Transverse colon (tissue), 4 donors: ENCODE measurements around the gene ERC2. TPM values are rescaled to one million over a fixed set of nuclear protein-coding genes. Genes with fewer than 3 reads are reported as not detected.

Source experiments
- DNase-seq: peaks from one replicate; pipeline ENCODE4 v3.0.0-alpha.2; 2019
- H3K27ac ChIP-seq, 4 donors: fragments of 200-600 bp; sonication (generic); 2 replicates each; pipeline ENCODE4 v1.5.1; 2016 to 2018; ENCODE audit warnings: inconsistent platforms in 4 of 4
- H3K27me3 ChIP-seq: fragments of 200-600 bp; sonication (generic); 2 replicates; pipeline ENCODE4 v1.5.1; 2017; ENCODE audit warnings: inconsistent platforms
- H3K36me3 ChIP-seq, 4 donors: fragments of 200-600 bp; sonication (generic); 2 replicates each; pipeline ENCODE4 v1.5.1; 2017 to 2019; ENCODE audit warnings: inconsistent platforms in 4 of 4
- H3K4me1 ChIP-seq, 4 donors: fragments of 200-600 bp; sonication (generic); 2 replicates each; pipeline ENCODE4 v1.5.1; 2017 to 2020; ENCODE audit warnings: inconsistent platforms in 4 of 4
- H3K4me3 ChIP-seq, 4 donors: fragments of 200-600 bp; sonication (generic); 1 replicate in 1 of 4; 2 replicates in 3 of 4; pipeline versions ENCODE4 v1.5.1 to v1.6.1; 2017 to 2019; ENCODE audit warnings: inconsistent platforms in 4 of 4
- H3K9me3 ChIP-seq, 2 donors: fragments of 200-600 bp; sonication (generic); 2 replicates each; pipeline ENCODE4 v1.5.1; 2017 to 2019; ENCODE audit warnings: inconsistent platforms in 2 of 2
- EP300 ChIP-seq: sonication (generic); formaldehyde crosslinking; IDR thresholded peaks from one replicate; pipeline ENCODE4 v1.6.1; 2017; ENCODE audit warnings: antibody characterized with exemption, low read depth
- POLR2A ChIP-seq: fragments of 450-650 bp; IDR thresholded peaks from one replicate; pipeline ENCODE4 v1.6.1; 2016; ENCODE audit warnings: antibody characterized with exemption, mild to moderate bottlenecking, moderate library complexity
- POLR2AphosphoS5 ChIP-seq, 3 donors: sonication (generic); formaldehyde crosslinking; IDR thresholded peaks; one replicate each; pipeline ENCODE4 v1.6.1; 2016; ENCODE audit warnings: antibody characterized with exemption in 3 of 3
- WGBS, 2 donors: methylation state at CpG; one replicate each; pipeline ENCODE4 v1.1.5; 2018; ENCODE audit warnings: low coverage in 1 of 2; 5-methylcytosine and 5-hydroxymethylcytosine counted together
- in situ Hi-C, 4 donors: fragments of 200-750 bp; cut with MboI; loops; one replicate each; pipeline versions ENCODE4 v1.15.0 to v1.15.1; 2017; ENCODE audit warnings: low sequenced_read_pairs in 3 of 4, low pct_ligation_motif_present in 1 of 4, low pct_unique_long_range_greater_than_20kb in 1 of 4
- intact Hi-C: fragments of 100-400 bp; cut with DNase I; formaldehyde crosslinking; loops from one replicate; pipeline ENCODE4 v1.15.1; 2023; ENCODE audit warnings: low total_unique reads
- total RNA-seq, 4 donors: library from RNA; depleted of rRNA; stranded (reverse); fragments of >200 nt; gene quantifications; one replicate each; pipeline ENCODE4 v1.1.0, GENCODE V29; 2016
- TF ChIP-seq, protein P1 (sequence below), 5 experiments: fragments of 200-600 bp in 3 of 5; fragments of 450-650 bp in 2 of 5; sonication (generic) in 3 of 5; IDR thresholded peaks; 1 replicate in 2 of 5; 2 replicates in 3 of 5; pipeline ENCODE4 v1.5.1; 2016 to 2017; ENCODE audit warnings: antibody characterized with exemption in 5 of 5, inconsistent platforms in 3 of 5, mild to moderate bottlenecking in 2 of 5, moderate library complexity in 1 of 5

The ERC2 gene
- total RNA-seq, 4 donors from 2014 or later = 0.41 to 1.3 TPM; not detected in 2

GRCh38 chr3:55719006-55719405 is 749.3 kb downstream of the ERC2 start:
- no peak overlapping the region for H3K4me3 ChIP-seq
- DNase-seq = no peak
- intact Hi-C loops (no loop called here), in situ Hi-C loops (no loop called here)
- no peaks in the 10 kb centered on the region for H3K4me1 ChIP-seq
- no peaks in the 10 kb centered on the region for H3K27me3 ChIP-seq
- TF ChIP-seq, protein P1, sequence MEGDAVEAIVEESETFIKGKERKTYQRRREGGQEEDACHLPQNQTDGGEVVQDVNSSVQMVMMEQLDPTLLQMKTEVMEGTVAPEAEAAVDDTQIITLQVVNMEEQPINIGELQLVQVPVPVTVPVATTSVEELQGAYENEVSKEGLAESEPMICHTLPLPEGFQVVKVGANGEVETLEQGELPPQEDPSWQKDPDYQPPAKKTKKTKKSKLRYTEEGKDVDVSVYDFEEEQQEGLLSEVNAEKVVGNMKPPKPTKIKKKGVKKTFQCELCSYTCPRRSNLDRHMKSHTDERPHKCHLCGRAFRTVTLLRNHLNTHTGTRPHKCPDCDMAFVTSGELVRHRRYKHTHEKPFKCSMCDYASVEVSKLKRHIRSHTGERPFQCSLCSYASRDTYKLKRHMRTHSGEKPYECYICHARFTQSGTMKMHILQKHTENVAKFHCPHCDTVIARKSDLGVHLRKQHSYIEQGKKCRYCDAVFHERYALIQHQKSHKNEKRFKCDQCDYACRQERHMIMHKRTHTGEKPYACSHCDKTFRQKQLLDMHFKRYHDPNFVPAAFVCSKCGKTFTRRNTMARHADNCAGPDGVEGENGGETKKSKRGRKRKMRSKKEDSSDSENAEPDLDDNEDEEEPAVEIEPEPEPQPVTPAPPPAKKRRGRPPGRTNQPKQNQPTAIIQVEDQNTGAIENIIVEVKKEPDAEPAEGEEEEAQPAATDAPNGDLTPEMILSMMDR (IDR thresholded peaks at IDR 0.05) = no peak
- TF ChIP-seq POLR2A = no peak
- TF ChIP-seq EP300 = no peak
- TF ChIP-seq POLR2AphosphoS5 (IDR thresholded peaks at IDR 0.05) = no peak
- H3K27ac ChIP-seq = no peak overlapping the region
- H3K9me3 ChIP-seq = no peaks in the 10 kb centered on the region
- 67 to 71% methylated on average over 3 of the region's 3 CpGs for WGBS, 2 donors
- H3K36me3 ChIP-seq = no peaks in the 10 kb centered on the region

DNA sequence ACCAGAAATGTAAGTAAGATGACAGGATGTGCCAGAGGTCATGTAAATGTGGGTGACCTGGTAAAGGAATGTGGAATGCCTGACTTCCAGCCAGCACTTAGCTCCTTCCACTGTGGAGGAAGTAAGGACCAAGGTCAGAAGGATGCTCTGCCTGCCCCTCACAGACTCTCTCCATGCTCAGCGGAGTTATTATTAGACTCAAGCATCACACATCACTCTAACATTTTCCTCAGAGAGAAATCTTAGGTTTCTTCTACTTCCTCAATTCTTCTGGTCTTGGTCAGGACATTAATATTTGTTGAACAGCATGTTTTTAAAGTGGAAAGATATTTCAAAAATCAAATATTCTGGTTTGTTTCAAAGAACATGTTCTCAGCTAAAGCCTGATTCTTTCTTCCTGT is 749.7 kb downstream of the ERC2 start:
- WGBS, 2 donors = 58 to 74% methylated on average over 1 of the region's 1 CpG

GRCh38 chr3:55718074-55718473 is 750.2 kb downstream of the ERC2 start:
- no peak overlapping the region for H3K4me3 ChIP-seq
- no peaks in the 10 kb centered on the region for H3K27me3 ChIP-seq
- 85 to 91% methylated on average over 4 of the region's 4 CpGs for WGBS, 2 donors
- H3K4me1 ChIP-seq = no peaks in the 10 kb centered on the region
- no peaks in the 10 kb centered on the region for H3K36me3 ChIP-seq
- no peak for DNase-seq
- TF ChIP-seq POLR2A (no peak), EP300 (no peak), POLR2AphosphoS5 (IDR thresholded peaks at IDR 0.05) (no peak)
- TF ChIP-seq, protein P1 (IDR thresholded peaks at IDR 0.05) = no peak
- in situ Hi-C loops = no loop called here
- intact Hi-C loops = no loop called here
- H3K27ac ChIP-seq = no peak overlapping the region
- H3K9me3 ChIP-seq = no peaks in the 10 kb centered on the region

More for the DNA sequence above, 749.7 kb downstream of the ERC2 start:
- no peak for DNase-seq
- no peaks in the 10 kb centered on the region for H3K9me3 ChIP-seq
- H3K4me3 ChIP-seq = no peak overlapping the region
- no peaks in the 10 kb centered on the region for H3K4me1 ChIP-seq
- in situ Hi-C loops (no loop called here), intact Hi-C loops (no loop called here)
- no peaks in the 10 kb centered on the region for H3K27me3 ChIP-seq
- no peak overlapping the region for H3K27ac ChIP-seq
- TF ChIP-seq POLR2AphosphoS5 (IDR thresholded peaks at IDR 0.05) (no peak), EP300 (no peak), POLR2A (no peak)
- TF ChIP-seq, protein P1 (IDR thresholded peaks at IDR 0.05) = no peak
- no peaks in the 10 kb centered on the region for H3K36me3 ChIP-seq

DNA sequence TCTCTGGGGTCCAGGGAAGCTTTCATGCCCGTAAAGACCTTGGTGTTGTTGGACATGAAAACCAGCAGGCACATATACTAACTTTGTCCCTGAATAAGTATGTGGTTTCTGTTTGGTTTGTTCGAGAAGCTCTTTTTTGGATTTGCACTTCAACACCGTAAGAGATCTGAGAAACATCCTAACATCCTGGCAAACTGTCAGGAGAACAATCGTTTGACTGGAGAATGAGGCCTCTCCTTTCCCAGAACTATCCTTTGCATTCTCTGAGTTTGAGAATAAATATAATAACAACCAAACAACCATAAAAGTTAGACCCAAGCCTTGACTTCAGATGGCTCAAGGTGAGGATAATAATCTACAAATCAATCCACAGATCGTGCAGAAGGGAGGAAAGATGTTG is 750.8 kb downstream of the ERC2 start:
- Histone ChIP-seq H3K4me1 (no peaks in the 10 kb centered on the region), H3K27me3 (no peaks in the 10 kb centered on the region), H3K36me3 (no peaks in the 10 kb centered on the region), H3K9me3 (no peaks in the 10 kb centered on the region), H3K27ac (no peak overlapping the region), H3K4me3 (no peak overlapping the region)
- no peak for DNase-seq
- TF ChIP-seq EP300 (no peak), POLR2AphosphoS5 (IDR thresholded peaks at IDR 0.05) (no peak), POLR2A (no peak)
- TF ChIP-seq, protein P1 (IDR thresholded peaks at IDR 0.05) = no peak
- in situ Hi-C loops = no loop called here
- WGBS, 2 donors = 75 to 76% methylated on average over 4 to 5 of the region's 5 CpGs
- intact Hi-C loops = no loop called here
